ENCODE results near the gene VARS1.
"Not testable (repeated sequence)": the region's sequence is repeated elsewhere in the genome, so short reads cannot be mapped to it uniquely, and the experiment has no call there.

VARS1 gene

GRCh38 chr6:31834367-31835250 is 39.1 kb upstream of the VARS1 start:
- H3K27me3 ChIP-seq (ENCODE audit: control insufficient read depth in 2 of 2, insufficient read depth in 2 of 2, low read length in 2 of 2), result no peaks in the 10 kb centered on the region
- peak overlapping the region; percentile 88 to 95 for H3K27ac ChIP-seq (ENCODE audit: low read depth in 2 of 2, low read length in 2 of 2)
- H3K9ac ChIP-seq (ENCODE audit: low read depth in 1 of 2, low read length in 2 of 2), result peak overlapping the region; percentile 90 to 98
- H3K36me3 ChIP-seq (ENCODE audit: control insufficient read depth in 2 of 2, insufficient read depth in 2 of 2, low read length in 2 of 2), result peaks cover 22 to 29% of the 10 kb centered on the region in 2 donors
- peaks cover 43 to 56% of the 10 kb centered on the region in 2 donors for H3K4me1 ChIP-seq (ENCODE audit: control insufficient read depth in 2 of 2, insufficient read depth in 2 of 2, low read length in 2 of 2)
- peak overlapping the region; percentile 89 to 99 for H3K4me3 ChIP-seq (ENCODE audit: low read length in 2 of 2)
- H3K9me3 ChIP-seq (ENCODE audit: control insufficient read depth in 2 of 2, low read length in 2 of 2), result no peaks in the 10 kb centered on the region

GRCh38 chr6:31831350-31832215 is 36.0 kb upstream of the VARS1 start:
- H3K4me3 ChIP-seq (ENCODE audit: low read length in 2 of 2), result peak overlapping the region; percentile 77 to 83
- H3K27me3 ChIP-seq (ENCODE audit: control insufficient read depth in 2 of 2, insufficient read depth in 2 of 2, low read length in 2 of 2), result no peaks in the 10 kb centered on the region

GRCh38 chr6:31830886-31831335 is 35.4 kb upstream of the VARS1 start:
- H3K36me3 ChIP-seq (ENCODE audit: control insufficient read depth in 2 of 2, insufficient read depth in 2 of 2, low read length in 2 of 2), result no peaks in the 10 kb centered on the region
- H3K27ac ChIP-seq (ENCODE audit: low read depth in 2 of 2, low read length in 2 of 2), result peak overlapping the region; percentile 79 to 92
- peak overlapping the region; percentile 77 to 83 for H3K4me3 ChIP-seq (ENCODE audit: low read length in 2 of 2)
- H3K9ac ChIP-seq (ENCODE audit: low read depth in 1 of 2, low read length in 2 of 2), result peak overlapping the region; percentile 43 to 89
- no peaks in the 10 kb centered on the region for H3K9me3 ChIP-seq (ENCODE audit: control insufficient read depth in 2 of 2, low read length in 2 of 2)
- H3K27me3 ChIP-seq (ENCODE audit: control insufficient read depth in 2 of 2, insufficient read depth in 2 of 2, low read length in 2 of 2), result no peaks in the 10 kb centered on the region
- H3K4me1 ChIP-seq (ENCODE audit: control insufficient read depth in 2 of 2, insufficient read depth in 2 of 2, low read length in 2 of 2), result peaks cover 30 to 38% of the 10 kb centered on the region in 2 donors

More at GRCh38 chr6:31831350-31832215, 36.0 kb upstream of the VARS1 start:
- H3K9me3 ChIP-seq (ENCODE audit: control insufficient read depth in 2 of 2, low read length in 2 of 2), result no peaks in the 10 kb centered on the region
- H3K27ac ChIP-seq (ENCODE audit: low read depth in 2 of 2, low read length in 2 of 2), result peak overlapping the region; percentile 79 to 92
- peaks cover 0 to 3% of the 10 kb centered on the region in 2 donors for H3K36me3 ChIP-seq (ENCODE audit: control insufficient read depth in 2 of 2, insufficient read depth in 2 of 2, low read length in 2 of 2)
- H3K9ac ChIP-seq (ENCODE audit: low read depth in 1 of 2, low read length in 2 of 2), result peak overlapping the region; percentile 43 to 89
- H3K4me1 ChIP-seq (ENCODE audit: control insufficient read depth in 2 of 2, insufficient read depth in 2 of 2, low read length in 2 of 2), result peaks cover 32 to 40% of the 10 kb centered on the region in 2 donors

GRCh38 chr6:31829633-31830283 is 34.2 kb upstream of the VARS1 start:
- peak overlapping the region; percentile 77 to 83 for H3K4me3 ChIP-seq (ENCODE audit: low read length in 2 of 2)
- no peaks in the 10 kb centered on the region for H3K27me3 ChIP-seq (ENCODE audit: control insufficient read depth in 2 of 2, insufficient read depth in 2 of 2, low read length in 2 of 2)
- H3K9me3 ChIP-seq (ENCODE audit: control insufficient read depth in 2 of 2, low read length in 2 of 2), result no peaks in the 10 kb centered on the region
- peak overlapping the region; percentile 79 to 92 for H3K27ac ChIP-seq (ENCODE audit: low read depth in 2 of 2, low read length in 2 of 2)
- H3K9ac ChIP-seq (ENCODE audit: low read depth in 1 of 2, low read length in 2 of 2), result peak overlapping the region; percentile 64 to 89
- no peaks in the 10 kb centered on the region for H3K36me3 ChIP-seq (ENCODE audit: control insufficient read depth in 2 of 2, insufficient read depth in 2 of 2, low read length in 2 of 2)
- peaks cover 34 to 37% of the 10 kb centered on the region in 2 donors for H3K4me1 ChIP-seq (ENCODE audit: control insufficient read depth in 2 of 2, insufficient read depth in 2 of 2, low read length in 2 of 2)

- Histone ChIP-seq H3K9ac (ENCODE audit: low read depth in 1 of 2, low read length in 2 of 2) (peak within 1 kb of the TSS; percentile 94 to 96), H3K27ac (ENCODE audit: low read depth in 2 of 2, low read length in 2 of 2) (peak within 1 kb of the TSS; percentile 99), H3K4me1 (ENCODE audit: control insufficient read depth in 2 of 2, insufficient read depth in 2 of 2, low read length in 2 of 2) (peaks cover 31 to 39% of the 10 kb centered on the region in 2 donors), H3K9me3 (ENCODE audit: control insufficient read depth in 2 of 2, low read length in 2 of 2) (no peaks in the 10 kb centered on the region), H3K4me3 (ENCODE audit: low read length in 2 of 2) (peak within 1 kb of the TSS; percentile 86 to 96), H3K27me3 (ENCODE audit: control insufficient read depth in 2 of 2, insufficient read depth in 2 of 2, low read length in 2 of 2) (no peaks in the 10 kb centered on the region), H3K36me3 (ENCODE audit: control insufficient read depth in 2 of 2, insufficient read depth in 2 of 2, low read length in 2 of 2) (no peaks in the 10 kb centered on the region)
Observed at GRCh38 chr6:31827286-31828079, 31.9 kb upstream of the VARS1 start, which contains the start of gene HSPA1B. HSPA1B (plus strand) TSS chr6:31827738; CDS start chr6:31827951, 213 bp downstream.

- Histone ChIP-seq H3K4me1 (ENCODE audit: control insufficient read depth in 2 of 2, insufficient read depth in 2 of 2, low read length in 2 of 2) (peaks cover 34 to 38% of the 10 kb centered on the region in 2 donors), H3K36me3 (ENCODE audit: control insufficient read depth in 2 of 2, insufficient read depth in 2 of 2, low read length in 2 of 2) (no peaks in the 10 kb centered on the region)
Observed at GRCh38 chr6:31826793-31827285, 31.3 kb upstream of the VARS1 start.

GRCh38 chr6:31825553-31825952 is 30.0 kb upstream of the VARS1 start:
- Histone ChIP-seq H3K4me1 (ENCODE audit: control insufficient read depth in 2 of 2, insufficient read depth in 2 of 2, low read length in 2 of 2) (peaks cover 31 to 34% of the 10 kb centered on the region in 2 donors), H3K9me3 (ENCODE audit: control insufficient read depth in 2 of 2, low read length in 2 of 2) (no peaks in the 10 kb centered on the region), H3K27ac (ENCODE audit: low read depth in 2 of 2, low read length in 2 of 2) (peak overlapping the region; percentile 99), H3K27me3 (ENCODE audit: control insufficient read depth in 2 of 2, insufficient read depth in 2 of 2, low read length in 2 of 2) (no peaks in the 10 kb centered on the region), H3K4me3 (ENCODE audit: low read length in 2 of 2) (no peak overlapping the region), H3K36me3 (ENCODE audit: control insufficient read depth in 2 of 2, insufficient read depth in 2 of 2, low read length in 2 of 2) (no peaks in the 10 kb centered on the region), H3K9ac (ENCODE audit: low read depth in 1 of 2, low read length in 2 of 2) (peak overlapping the region in 1 of 2 donors; percentile 96)

More at GRCh38 chr6:31826793-31827285, 31.3 kb upstream of the VARS1 start:
- no peaks in the 10 kb centered on the region for H3K9me3 ChIP-seq (ENCODE audit: control insufficient read depth in 2 of 2, low read length in 2 of 2)
- no peaks in the 10 kb centered on the region for H3K27me3 ChIP-seq (ENCODE audit: control insufficient read depth in 2 of 2, insufficient read depth in 2 of 2, low read length in 2 of 2)
- H3K4me3 ChIP-seq (ENCODE audit: low read length in 2 of 2), result peak overlapping the region; percentile 86 to 96
- H3K9ac ChIP-seq (ENCODE audit: low read depth in 1 of 2, low read length in 2 of 2), result peak overlapping the region; percentile 94 to 96
- peak overlapping the region; percentile 99 for H3K27ac ChIP-seq (ENCODE audit: low read depth in 2 of 2, low read length in 2 of 2)

- H3K36me3 ChIP-seq (ENCODE audit: control insufficient read depth in 2 of 2, insufficient read depth in 2 of 2, low read length in 2 of 2); H3K9ac ChIP-seq (ENCODE audit: low read depth in 1 of 2, low read length in 2 of 2); H3K27me3 ChIP-seq (ENCODE audit: control insufficient read depth in 2 of 2, insufficient read depth in 2 of 2, low read length in 2 of 2); H3K4me3 ChIP-seq (ENCODE audit: low read length in 2 of 2); H3K9me3 ChIP-seq (ENCODE audit: control insufficient read depth in 2 of 2, low read length in 2 of 2): not testable (repeated sequence)
- H3K4me1 ChIP-seq (ENCODE audit: control insufficient read depth in 2 of 2, insufficient read depth in 2 of 2, low read length in 2 of 2), result peaks cover 44% of the 10 kb centered on the region in 2 donors
- peak overlapping the region in 1 of 2 donors; percentile 23 for H3K27ac ChIP-seq (ENCODE audit: low read depth in 2 of 2, low read length in 2 of 2)
Observed at GRCh38 chr6:31823592-31824196, 28.1 kb upstream of the VARS1 start.
